GM21825 (cell line): ENCODE results near the gene PGAM5.
"Not testable (repeated sequence)": the region's sequence is repeated elsewhere in the genome, so short reads cannot be mapped to it uniquely, and the experiment has no call there.

Source experiments
- ATAC-seq: cut with Tn5 transposase; IDR thresholded peaks from one replicate; pipeline ENCODE4 v1.9.1; 2021; ENCODE audit warnings: mild to moderate bottlenecking, moderate library complexity; ENCODE audit not compliant: unreplicated experiment

PGAM5 gene

GRCh38 chr12:132687211-132688164 is 23.2 kb upstream of the PGAM5 start, which contains the start of the genes POLE and PXMP2:
Gene POLE (minus strand): TSS chr12:132687342. CDS start chr12:132687315, 27 bp downstream.
Gene PXMP2 (plus strand): TSS chr12:132687587. CDS start chr12:132687671, 84 bp downstream.
- ATAC-seq: peak; percentile 92

GRCh38 chr12:132689227-132689626 is 21.4 kb upstream of the PGAM5 start:
- ATAC-seq: no peak

- ATAC-seq: no peak
Measured at GRCh38 chr12:132690112-132690511, 20.5 kb upstream of the PGAM5 start.

- not testable (repeated sequence) for ATAC-seq
Measured at GRCh38 chr12:132692030-132692429, 18.6 kb upstream of the PGAM5 start.

- ATAC-seq: not testable (repeated sequence)
Measured at GRCh38 chr12:132694888-132695287, 15.8 kb upstream of the PGAM5 start.

GRCh38 chr12:132695431-132695830 is 15.2 kb upstream of the PGAM5 start:
- no peak for ATAC-seq

- no peak for ATAC-seq
Measured at GRCh38 chr12:132698341-132698740, 12.3 kb upstream of the PGAM5 start.

- no peak for ATAC-seq
Measured at GRCh38 chr12:132700212-132700822, 10.3 kb upstream of the PGAM5 start.

- no peak for ATAC-seq
Measured at GRCh38 chr12:132702640-132703039, 8.0 kb upstream of the PGAM5 start.

GRCh38 chr12:132703641-132704040 is 7.0 kb upstream of the PGAM5 start:
- no peak for ATAC-seq

- no peak for ATAC-seq
Measured at GRCh38 chr12:132707241-132707640, 3.4 kb upstream of the PGAM5 start.

- ATAC-seq: no peak
Measured at GRCh38 chr12:132708150-132708549, 2.5 kb upstream of the PGAM5 start.

- ATAC-seq: peak; percentile 24
Measured at GRCh38 chr12:132710043-132710404, 618 bp upstream of the PGAM5 start.

- peak; percentile 10 for ATAC-seq
Measured at GRCh38 chr12:132711080-132711843, 620 bp downstream of the PGAM5 start.

- no peak for ATAC-seq
Measured at GRCh38 chr12:132713123-132713522, 2.5 kb downstream of the PGAM5 start.

GRCh38 chr12:132715874-132716273 is 5.2 kb downstream of the PGAM5 start:
- ATAC-seq: no peak

GRCh38 chr12:132716356-132716755 is 5.7 kb downstream of the PGAM5 start:
- no peak for ATAC-seq

GRCh38 chr12:132717011-132717410 is 6.4 kb downstream of the PGAM5 start:
- no peak for ATAC-seq

GRCh38 chr12:132717531-132718387 is 7.1 kb downstream of the PGAM5 start:
- no peak for ATAC-seq

- no peak for ATAC-seq
Measured at GRCh38 chr12:132718644-132719043, 8.0 kb downstream of the PGAM5 start.
